Body of pancreas (tissue), 4 donors: Measurements from ENCODE around the gene OAF. TPM values are rescaled to one million over a fixed set of nuclear protein-coding genes. Genes with fewer than 3 reads are reported as not detected.

Experiments used
- ATAC-seq: fragments of 150-250 bp; one replicate; pipeline ENCODE4 v1.9.1; 2016
- DNase-seq, 4 donors: peaks; one replicate each; pipeline ENCODE4 v3.0.0-alpha.2; 2019
- H3K27ac ChIP-seq, 4 donors: fragments of 200-600 bp; sonication (generic); 1 replicate in 3 of 4; 2 replicates in 1 of 4; pipeline versions ENCODE4 v1.5.1 to v1.6.1; 2016 to 2019; ENCODE audit warnings: mild to moderate bottlenecking in 1 of 4, mixed read lengths in 1 of 4, moderate library complexity in 1 of 4
- H3K27me3 ChIP-seq, 2 donors: fragments of 200-600 bp; sonication (generic); one replicate each; pipeline ENCODE4 v1.6.0; 2016; ENCODE audit warnings: mild to moderate bottlenecking in 1 of 2
- H3K36me3 ChIP-seq, 2 donors: fragments of 200-600 bp; sonication (generic); replicated peaks in 1 of 2; 2 replicates each; pipeline ENCODE4 v1.5.1; 2016; ENCODE audit warnings: low read depth in 2 of 2; ENCODE audit not compliant: insufficient read depth in 1 of 2
- H3K4me1 ChIP-seq: fragments of 200-600 bp; sonication (generic); one replicate; pipeline ENCODE4 v1.6.0; 2016
- H3K4me3 ChIP-seq, 2 donors: fragments of 200-600 bp; sonication (generic); 1 replicate in 1 of 2; 2 replicates in 1 of 2; pipeline ENCODE4 v1.5.1; 2016 to 2019
- H3K9me3 ChIP-seq, 3 donors: fragments of 200-600 bp; sonication (generic); 1 replicate in 2 of 3; 2 replicates in 1 of 3; pipeline ENCODE4 v1.5.1; 2016
- CTCF ChIP-seq, 7 experiments: fragments of 450-650 bp in 4 of 7; fragments of 200-600 bp in 3 of 7; sonication (generic) in 3 of 7; IDR thresholded peaks; one replicate each; pipeline ENCODE4 v1.5.1; 2016 to 2019; ENCODE audit warnings: antibody characterized with exemption in 7 of 7
- POLR2A ChIP-seq, 3 donors: fragments of 450-650 bp; IDR thresholded peaks; one replicate each; pipeline ENCODE4 v1.6.1; 2016; ENCODE audit warnings: antibody characterized with exemption in 3 of 3, mild to moderate bottlenecking in 2 of 3
- WGBS, 2 donors: methylation state at CpG; one replicate each; pipeline ENCODE4 v1.1.5; 2017; 5-methylcytosine and 5-hydroxymethylcytosine counted together
- intact Hi-C: fragments of 100-400 bp; cut with DNase I; formaldehyde crosslinking; loops from one replicate; pipeline ENCODE4 v1.15.1; 2023
- total RNA-seq, 2 donors: library from RNA; depleted of rRNA; stranded (reverse); fragments of >200 nt; gene quantifications; one replicate each; pipeline ENCODE4 v1.1.0, GENCODE V29; 2016

The OAF gene
- total RNA-seq, 2 donors from 2014 or later = 53.7 to 67.7 TPM

- no peaks in the 10 kb centered on the region for H3K36me3 ChIP-seq
- no peak for TF ChIP-seq CTCF (IDR thresholded peaks at IDR 0.05)
- TF ChIP-seq POLR2A (IDR thresholded peaks at IDR 0.05) = no peak
- H3K27ac ChIP-seq = no peak overlapping the region
- H3K4me3 ChIP-seq = no peak overlapping the region
- 83 to 84% methylated on average over 1 of the region's 1 CpG for WGBS, 2 donors
- H3K4me1 ChIP-seq = peaks cover 5% of the 10 kb centered on the region
- ATAC-seq (no peak), DNase-seq (no peak)
- intact Hi-C loops = no loop called here
- no peaks in the 10 kb centered on the region for H3K9me3 ChIP-seq
- H3K27me3 ChIP-seq = no peaks in the 10 kb centered on the region
Measured at GRCh38 chr11:120200677-120201076, 10.2 kb upstream of the OAF start.

GRCh38 chr11:120201653-120202052 is 9.2 kb upstream of the OAF start:
- intact Hi-C loops = no loop called here
- no peak for ATAC-seq

GRCh38 chr11:120203626-120204025 is 7.2 kb upstream of the OAF start:
- no peaks in the 10 kb centered on the region for H3K36me3 ChIP-seq
- no peaks in the 10 kb centered on the region for H3K9me3 ChIP-seq
- ATAC-seq (no peak), DNase-seq (no peak)
- no peak overlapping the region for H3K27ac ChIP-seq
- 87 to 89% methylated on average over 4 of the region's 4 CpGs for WGBS, 2 donors
- TF ChIP-seq CTCF (IDR thresholded peaks at IDR 0.05) = no peak
- TF ChIP-seq POLR2A (IDR thresholded peaks at IDR 0.05) = no peak
- intact Hi-C loops = no loop called here
- H3K27me3 ChIP-seq = no peaks in the 10 kb centered on the region
- H3K4me3 ChIP-seq = no peak overlapping the region
- peaks cover 35% of the 10 kb centered on the region for H3K4me1 ChIP-seq

More at GRCh38 chr11:120201653-120202052, 9.2 kb upstream of the OAF start:
- Histone ChIP-seq H3K27ac (no peak overlapping the region), H3K4me3 (no peak overlapping the region), H3K4me1 (peaks cover 15% of the 10 kb centered on the region), H3K36me3 (no peaks in the 10 kb centered on the region), H3K27me3 (no peaks in the 10 kb centered on the region), H3K9me3 (no peaks in the 10 kb centered on the region)
- TF ChIP-seq POLR2A (IDR thresholded peaks at IDR 0.05) (no peak), CTCF (IDR thresholded peaks at IDR 0.05) (no peak)
- 73% methylated on average over 3 of the region's 3 CpGs for WGBS, 2 donors
- no peak for DNase-seq

- Histone ChIP-seq H3K4me1 (peaks cover 52% of the 10 kb centered on the region), H3K4me3 (no peak overlapping the region), H3K9me3 (no peaks in the 10 kb centered on the region), H3K27ac (no peak overlapping the region), H3K36me3 (no peaks in the 10 kb centered on the region), H3K27me3 (no peaks in the 10 kb centered on the region)
- intact Hi-C loops = no loop called here
- DNase-seq (no peak), ATAC-seq (no peak)
- TF ChIP-seq POLR2A (IDR thresholded peaks at IDR 0.05) (no peak), CTCF (IDR thresholded peaks at IDR 0.05) (no peak)
- WGBS, 2 donors = 89% methylated on average over 7 of the region's 7 CpGs
Measured at GRCh38 chr11:120205596-120206161, 5.2 kb upstream of the OAF start.

GRCh38 chr11:120207512-120207911 is 3.3 kb upstream of the OAF start:
- 50 to 62% methylated on average over 7 of the region's 7 CpGs for WGBS, 2 donors
- Histone ChIP-seq H3K36me3 (no peaks in the 10 kb centered on the region), H3K27me3 (no peaks in the 10 kb centered on the region), H3K9me3 (no peaks in the 10 kb centered on the region), H3K4me3 (no peak overlapping the region), H3K27ac (peak overlapping the region; percentile 54 to 92 (median 74)), H3K4me1 (peaks cover 57% of the 10 kb centered on the region)
- ATAC-seq (no peak), DNase-seq (no peak)
- TF ChIP-seq POLR2A (IDR thresholded peaks at IDR 0.05) (no peak), CTCF (IDR thresholded peaks at IDR 0.05) (no peak)
- intact Hi-C loops = no loop called here
